Measurements from ENCODE around the gene RRP9. TPM values are rescaled to one million over a fixed set of nuclear protein-coding genes. Genes with fewer than 3 reads are reported as not detected.
A peak's percentile ranks its signal among the peaks of the same experiment; 100 is the strongest.

RRP9 gene
- polyA plus RNA-seq, 4 donors: 17.6 to 22.6 (median 19.9) TPM

DNA sequence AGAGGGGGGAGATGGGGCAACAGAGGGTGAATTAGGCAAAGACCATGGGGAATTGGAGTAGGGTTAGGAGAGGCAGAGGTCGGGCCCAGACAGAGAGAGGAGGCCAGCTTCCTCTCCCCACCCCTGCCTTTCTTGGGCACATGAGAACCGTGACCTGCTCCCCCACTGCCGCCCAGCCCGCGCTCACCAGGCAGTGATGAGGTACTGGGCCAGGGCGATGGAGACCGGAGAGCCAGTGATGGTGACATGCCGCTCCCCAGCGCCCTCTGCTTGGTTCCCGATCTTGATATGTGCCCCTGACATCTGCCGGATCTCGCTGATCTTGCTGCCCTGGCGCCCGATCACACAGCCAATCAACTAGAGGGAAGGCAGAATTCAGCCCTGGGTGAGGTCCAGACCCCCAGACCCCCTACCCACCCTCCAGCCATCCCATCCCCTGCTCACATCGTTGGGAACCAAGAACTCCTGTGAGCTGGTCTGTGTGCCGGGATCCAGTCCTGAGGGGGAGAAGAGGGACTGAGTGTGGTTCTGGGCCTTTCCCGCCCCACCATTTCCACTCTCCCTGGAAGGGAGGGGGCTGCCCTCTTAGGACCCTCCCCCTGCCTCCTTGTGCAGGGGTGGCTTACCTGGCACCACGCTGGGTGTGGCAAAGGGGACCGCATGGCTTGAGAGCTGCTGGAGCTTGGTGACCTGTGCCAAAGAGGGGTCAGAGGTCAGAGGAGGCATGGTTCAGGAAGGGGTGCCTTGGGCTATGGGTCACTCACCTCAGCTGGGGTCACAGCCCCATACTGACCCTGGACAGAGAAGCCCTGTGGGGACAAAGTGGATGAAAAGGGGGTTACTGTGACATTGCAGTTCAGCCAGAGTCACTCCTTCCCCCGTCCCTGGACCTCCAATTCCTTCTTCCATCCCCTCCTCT is 17.2 kb upstream of the RRP9 start:
- DNase-seq (ENCODE audit: low read depth in 4 of 4, low spot score in 3 of 4): no peak

DNA sequence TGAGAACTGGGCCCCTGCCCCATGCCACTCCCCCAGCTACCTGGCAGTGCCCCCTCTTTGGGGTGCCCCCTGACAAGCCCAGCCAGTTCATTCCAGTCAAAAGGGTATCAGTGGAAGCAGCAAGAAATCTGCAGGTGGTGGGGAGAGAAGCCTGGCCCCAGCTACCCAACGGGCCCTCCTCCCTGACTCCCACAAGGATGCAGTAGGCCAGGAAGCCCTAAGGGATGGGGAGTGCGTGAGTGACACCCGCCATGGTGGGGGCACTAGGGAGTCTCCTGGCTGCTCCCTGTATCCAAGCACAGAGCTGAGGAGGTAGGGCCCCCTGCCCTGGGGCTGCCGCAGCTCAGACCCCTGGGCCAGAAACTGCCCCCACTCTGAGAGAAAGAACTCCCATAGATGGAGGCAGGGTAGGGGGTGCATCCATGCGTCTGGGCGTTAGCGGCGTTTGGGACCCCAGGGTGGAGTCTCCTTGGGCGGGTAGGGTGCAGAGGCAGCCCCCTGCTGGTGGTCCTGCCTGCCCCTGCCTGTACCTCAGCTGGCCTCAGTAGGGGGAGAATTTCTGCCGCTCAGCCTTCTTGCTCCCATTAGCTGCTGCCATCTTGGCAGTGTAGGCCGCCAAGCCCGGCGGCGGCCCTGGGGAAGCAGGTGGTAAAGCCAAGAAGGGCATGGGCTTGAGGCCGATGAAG is 16.0 kb upstream of the RRP9 start:
- DNase-seq (ENCODE audit: low read depth in 4 of 4, low spot score in 3 of 4): no peak

DNA sequence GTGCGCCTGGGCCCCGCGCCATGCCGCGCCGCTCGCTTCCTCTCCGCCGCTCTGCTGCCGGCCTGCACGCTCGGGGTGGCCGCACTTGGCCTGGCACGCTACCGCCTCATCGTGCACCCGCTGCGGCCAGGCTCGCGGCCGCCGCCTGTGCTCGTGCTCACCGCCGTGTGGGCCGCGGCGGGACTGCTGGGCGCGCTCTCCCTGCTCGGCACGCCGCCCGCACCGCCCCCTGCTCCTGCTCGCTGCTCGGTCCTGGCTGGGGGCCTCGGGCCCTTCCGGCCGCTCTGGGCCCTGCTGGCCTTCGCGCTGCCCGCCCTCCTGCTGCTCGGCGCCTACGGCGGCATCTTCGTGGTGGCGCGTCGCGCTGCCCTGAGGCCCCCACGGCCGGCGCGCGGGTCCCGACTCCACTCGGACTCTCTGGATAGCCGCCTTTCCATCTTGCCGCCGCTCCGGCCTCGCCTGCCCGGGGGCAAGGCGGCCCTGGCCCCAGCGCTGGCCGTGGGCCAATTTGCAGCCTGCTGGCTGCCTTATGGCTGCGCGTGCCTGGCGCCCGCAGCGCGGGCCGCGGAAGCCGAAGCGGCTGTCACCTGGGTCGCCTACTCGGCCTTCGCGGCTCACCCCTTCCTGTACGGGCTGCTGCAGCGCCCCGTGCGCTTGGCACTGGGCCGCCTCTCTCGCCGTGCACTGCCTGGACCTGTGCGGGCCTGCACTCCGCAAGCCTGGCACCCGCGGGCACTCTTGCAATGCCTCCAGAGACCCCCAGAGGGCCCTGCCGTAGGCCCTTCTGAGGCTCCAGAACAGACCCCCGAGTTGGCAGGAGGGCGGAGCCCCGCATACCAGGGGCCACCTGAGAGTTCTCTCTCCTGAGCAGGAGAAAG is 14.4 kb upstream of the RRP9 start:
- peak in 1 of 4 donors; percentile 38 for DNase-seq (ENCODE audit: low read depth in 4 of 4, low spot score in 3 of 4)

DNA sequence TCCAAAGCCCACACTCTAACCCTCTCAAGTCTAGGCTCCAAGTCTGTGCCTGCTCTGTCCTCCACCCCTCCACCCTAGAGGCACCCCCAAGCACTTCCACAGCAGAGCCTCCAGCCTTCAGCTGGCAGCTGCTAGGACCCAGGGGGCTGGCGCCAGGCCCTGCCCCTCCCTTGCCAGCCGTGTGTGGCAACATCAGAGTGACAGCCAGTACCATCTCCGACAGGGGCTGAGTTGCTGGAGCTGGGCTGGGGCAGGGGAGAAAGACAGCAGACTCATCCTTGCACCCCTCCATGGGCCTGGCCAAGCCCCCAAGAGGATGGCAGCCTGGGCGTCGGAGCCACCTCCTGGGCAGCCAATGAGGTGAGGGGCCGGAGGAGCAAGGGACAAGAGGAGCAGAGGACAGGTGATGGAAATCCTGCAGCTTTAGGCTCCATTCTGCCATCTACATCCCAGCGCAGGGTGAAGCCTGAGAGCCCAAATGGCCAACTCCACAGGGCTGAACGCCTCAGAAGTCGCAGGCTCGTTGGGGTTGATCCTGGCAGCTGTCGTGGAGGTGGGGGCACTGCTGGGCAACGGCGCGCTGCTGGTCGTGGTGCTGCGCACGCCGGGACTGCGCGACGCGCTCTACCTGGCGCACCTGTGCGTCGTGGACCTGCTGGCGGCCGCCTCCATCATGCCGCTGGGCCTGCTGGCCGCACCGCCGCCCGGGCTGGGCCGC is 13.6 kb upstream of the RRP9 start, which contains the start of gene GPR62:
TSS of gene GPR62 (plus strand) at position 207 of the 718 bp plus-strand sequence. CDS start at position 479, 272 bp downstream.
- DNase-seq (ENCODE audit: low read depth in 4 of 4, low spot score in 3 of 4): no peak

DNA sequence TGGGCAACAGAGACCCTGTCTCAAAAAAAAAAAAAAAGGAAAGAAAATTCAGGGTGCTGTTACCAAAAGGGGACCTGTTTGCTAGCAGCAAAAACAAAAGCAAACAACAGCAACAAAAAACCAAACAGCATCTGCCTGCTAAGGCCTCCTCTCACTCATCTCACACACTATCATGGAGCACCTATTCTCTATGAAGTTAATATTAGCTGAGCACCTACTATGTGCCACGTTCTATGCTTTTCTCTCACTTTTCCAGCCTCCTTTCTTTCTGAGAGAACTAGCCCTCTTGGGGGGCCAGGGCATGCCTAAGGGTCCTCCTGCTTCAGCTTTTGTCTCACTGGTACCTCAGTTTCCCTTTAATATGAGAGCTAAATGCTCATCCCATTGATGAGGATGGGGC is 13.0 kb upstream of the RRP9 start:
- no peak for DNase-seq (ENCODE audit: low read depth in 4 of 4, low spot score in 3 of 4)

DNA sequence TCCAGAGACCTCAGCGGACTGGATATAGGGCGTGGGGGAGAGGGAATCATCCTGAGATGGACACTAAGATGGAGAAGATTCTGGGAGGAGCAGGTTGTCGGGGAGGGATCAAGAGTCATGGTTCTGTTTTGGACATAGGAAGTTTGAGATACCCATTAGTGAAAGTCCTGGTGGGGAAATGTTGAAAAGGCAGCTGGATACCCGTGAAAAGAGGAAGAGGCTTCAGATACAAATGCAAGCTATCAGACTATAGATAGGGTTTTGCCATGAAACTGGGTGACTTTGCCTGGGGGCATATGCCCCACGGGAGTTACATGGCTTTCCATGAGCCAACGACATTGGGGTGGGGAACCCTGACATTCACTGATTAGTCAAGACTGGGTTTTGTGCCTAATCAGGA is 12.4 kb upstream of the RRP9 start:
- DNase-seq (ENCODE audit: low read depth in 4 of 4, low spot score in 3 of 4): no peak

DNA sequence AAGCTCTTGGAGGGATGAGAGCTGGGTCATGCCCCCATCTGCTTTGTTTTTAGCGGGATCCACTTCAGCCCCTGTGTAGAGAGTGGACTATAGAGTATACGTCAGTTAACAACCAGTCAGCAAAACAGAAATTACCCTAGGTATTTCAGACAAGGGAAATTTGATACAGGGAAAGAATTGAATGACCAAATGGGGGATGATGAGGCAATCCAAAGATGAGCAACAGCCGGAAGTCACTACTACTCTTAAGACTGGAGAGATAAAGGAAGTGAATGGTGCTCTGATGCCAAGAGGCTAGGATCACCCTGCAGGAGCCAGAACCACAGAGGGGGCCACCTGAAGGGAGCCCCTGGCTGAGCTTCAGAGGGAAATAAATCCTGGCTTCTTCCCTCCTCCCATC is 11.7 kb upstream of the RRP9 start:
- no peak for DNase-seq (ENCODE audit: low read depth in 4 of 4, low spot score in 3 of 4)

DNA sequence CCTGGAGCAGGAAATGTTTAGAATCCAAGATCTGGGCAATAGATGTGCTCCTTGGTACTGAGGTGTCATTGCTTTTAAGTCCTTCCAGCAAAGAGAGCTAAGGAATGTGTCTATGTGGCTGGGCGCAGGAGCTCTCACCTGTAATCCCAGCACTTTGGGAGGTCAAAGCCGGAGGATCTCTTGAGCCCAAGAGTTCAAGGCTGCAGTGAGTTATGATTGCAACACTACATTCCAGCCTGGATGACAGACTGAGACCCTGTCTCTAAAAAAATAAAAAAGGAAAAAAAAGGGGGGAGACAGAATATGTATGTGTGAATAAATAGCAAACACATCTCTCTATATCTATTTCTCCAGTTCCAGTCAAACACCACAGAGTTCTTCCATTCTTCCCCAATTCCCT is 9.2 kb upstream of the RRP9 start:
- no peak for DNase-seq (ENCODE audit: low read depth in 4 of 4, low spot score in 3 of 4)

DNA sequence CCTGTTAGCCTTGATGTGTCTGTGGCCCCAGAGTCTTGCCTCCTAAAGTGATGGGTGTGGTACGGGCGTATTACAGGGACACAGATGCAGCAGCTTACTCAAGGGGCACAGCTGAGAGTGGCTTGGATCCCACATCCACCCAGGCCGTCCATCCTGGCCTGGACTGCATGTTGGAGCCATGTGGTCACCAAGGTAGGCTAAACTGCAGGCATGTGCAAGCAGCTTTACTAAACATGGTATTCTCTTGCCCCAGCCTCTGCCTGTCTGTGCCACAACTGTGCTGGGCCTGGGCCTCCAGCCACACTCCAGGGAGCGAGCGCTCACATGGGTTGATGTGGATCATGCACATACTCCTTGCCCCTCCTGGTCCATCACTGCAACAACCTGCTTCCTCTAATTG is 7.4 kb upstream of the RRP9 start:
- no peak for DNase-seq (ENCODE audit: low read depth in 4 of 4, low spot score in 3 of 4)

DNA sequence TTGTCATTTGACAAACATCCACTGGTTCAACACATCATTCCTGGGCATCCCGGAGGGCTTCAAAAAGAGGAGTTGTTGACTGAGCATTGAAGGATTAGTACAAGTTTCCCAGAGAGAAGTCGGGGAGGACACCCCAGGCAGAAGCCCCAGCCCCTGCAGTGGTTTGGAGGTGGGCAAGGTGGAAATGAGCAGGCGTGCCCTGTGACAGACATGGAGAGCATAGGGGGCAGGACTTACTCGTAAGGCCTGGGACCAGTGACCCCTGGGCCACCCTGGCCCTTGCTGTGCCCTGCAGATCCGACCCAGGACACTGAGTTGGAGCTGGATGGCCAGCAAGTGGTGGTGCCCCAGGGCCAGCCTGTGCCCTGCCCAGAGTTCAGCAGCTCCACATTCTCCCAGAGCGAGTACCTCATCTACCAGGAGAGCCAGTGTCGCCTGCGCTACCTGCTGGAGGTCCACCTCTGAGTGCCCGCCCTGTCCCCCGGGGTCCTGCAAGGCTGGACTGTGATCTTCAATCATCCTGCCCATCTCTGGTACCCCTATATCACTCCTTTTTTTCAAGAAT is 6.4 kb upstream of the RRP9 start:
- no peak for DNase-seq (ENCODE audit: low read depth in 4 of 4, low spot score in 3 of 4)

DNA sequence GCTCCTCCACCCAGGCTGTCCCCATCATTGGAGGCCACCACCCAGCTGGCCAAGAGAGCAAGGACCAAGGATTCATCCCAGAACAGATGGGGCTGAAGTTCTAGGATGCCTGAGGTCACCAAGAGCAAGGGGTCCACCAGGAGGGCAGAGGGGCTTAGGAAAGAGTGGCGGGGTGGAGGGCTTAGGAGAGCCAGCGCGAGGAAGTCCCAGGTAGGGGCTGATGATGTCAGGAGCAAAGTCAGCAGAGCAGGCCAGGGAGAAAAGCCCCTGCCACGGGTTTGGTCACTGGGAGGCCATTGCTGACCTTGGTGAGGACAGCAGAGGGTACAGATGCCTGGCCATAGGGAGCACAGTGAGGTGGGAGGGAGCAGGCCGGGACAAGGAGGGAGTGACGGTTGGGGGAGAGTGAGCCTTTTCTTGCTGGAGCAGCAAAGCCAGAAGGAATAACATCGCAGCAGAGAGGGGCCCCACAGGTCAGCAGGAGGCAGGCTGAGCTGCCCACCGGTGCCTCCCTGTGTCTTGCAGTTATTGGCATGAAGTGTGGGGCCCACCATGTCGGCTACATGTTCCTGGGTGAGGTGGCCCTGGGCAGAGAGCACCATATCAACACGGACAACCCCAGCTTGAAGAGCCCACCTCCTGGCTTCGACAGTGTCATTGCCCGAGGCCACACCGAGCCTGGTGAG is 5.7 kb upstream of the RRP9 start:
- DNase-seq (ENCODE audit: low read depth in 4 of 4, low spot score in 3 of 4): no peak

DNA sequence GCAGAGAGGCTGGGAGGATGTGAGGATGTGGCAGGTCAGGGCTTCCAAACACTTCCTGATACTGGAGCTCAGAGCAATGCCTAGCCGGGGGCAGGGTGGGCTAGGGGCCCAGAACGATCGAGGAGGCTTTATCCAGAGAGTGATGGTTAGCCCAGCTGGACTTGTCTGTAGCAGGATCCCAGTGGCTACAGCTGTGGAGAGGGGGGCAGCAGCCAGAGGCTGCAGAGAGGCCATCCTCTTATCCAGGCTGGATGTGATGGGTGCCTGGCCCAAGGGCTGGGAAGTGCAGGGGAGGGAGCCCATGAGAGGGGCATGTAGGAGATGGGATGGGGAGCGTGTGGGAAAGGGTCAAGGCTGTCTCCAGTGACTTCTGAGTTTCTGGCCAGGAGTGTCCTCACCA is 5.1 kb upstream of the RRP9 start:
- no peak for DNase-seq (ENCODE audit: low read depth in 4 of 4, low spot score in 3 of 4)

DNA sequence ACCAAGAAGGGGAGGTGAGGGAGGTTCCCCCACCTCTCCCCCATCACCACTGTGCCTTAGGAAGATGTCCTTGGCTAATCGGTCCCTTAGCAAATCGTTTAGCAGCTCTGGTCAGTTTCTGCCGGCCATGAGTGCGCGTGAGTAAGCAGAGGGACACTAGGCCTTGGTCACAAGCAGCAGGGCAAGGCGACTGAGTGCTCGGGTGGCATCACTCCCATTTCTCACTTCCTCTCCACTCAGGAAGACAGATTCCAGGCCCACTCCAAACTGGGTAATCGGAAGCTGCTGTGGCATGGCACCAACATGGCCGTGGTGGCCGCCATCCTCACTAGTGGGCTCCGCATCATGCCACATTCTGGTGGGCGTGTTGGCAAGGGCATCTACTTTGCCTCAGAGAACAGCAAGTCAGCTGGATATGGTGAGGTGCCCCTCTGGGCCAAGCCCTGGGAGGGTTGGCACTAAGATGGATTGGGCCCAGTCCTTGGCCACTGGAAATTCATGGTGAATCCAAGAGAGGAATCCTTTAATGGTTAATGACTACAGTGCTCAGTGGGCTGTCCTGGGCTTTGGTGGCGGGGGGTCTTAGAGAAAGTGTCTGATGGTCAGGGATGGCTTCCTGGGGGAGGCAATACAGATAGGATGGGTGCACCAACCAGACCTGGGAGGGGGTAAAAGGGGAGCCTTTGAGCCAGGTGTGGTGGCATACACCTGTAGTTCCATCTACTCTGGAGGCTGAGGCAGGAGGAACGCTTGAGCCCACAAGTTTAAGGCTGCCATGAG is 4.4 kb upstream of the RRP9 start:
- DNase-seq (ENCODE audit: low read depth in 4 of 4, low spot score in 3 of 4): no peak

DNA sequence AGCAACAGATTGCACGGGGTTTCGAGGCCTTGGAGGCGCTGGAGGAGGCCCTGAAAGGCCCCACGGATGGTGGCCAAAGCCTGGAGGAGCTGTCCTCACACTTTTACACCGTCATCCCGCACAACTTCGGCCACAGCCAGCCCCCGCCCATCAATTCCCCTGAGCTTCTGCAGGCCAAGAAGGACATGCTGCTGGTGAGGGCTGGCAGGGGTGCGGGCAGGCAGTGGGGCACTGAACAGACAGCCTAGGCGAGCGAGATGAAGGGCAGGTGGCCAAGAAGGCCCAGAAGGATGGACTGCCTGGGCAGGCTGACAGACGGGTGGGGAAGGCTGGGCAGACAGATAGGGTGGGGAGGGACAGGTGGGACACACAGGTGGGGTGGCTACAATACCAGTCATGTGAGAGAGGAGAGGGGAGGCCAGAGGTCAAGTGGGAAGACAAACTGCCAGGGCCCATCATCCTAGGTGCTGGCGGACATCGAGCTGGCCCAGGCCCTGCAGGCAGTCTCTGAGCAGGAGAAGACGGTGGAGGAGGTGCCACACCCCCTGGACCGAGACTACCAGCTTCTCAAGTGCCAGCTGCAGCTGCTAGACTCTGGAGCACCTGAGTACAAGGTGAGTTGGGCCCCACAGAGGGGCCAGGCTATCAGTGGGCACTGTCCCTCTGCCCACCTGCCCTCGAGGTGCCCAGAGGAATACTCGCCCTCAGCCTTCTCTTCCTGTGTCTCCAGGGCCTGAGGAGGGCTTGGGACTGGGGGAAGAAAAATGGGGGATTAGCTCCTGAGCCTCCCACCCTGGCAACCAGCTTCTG is 3.5 kb upstream of the RRP9 start:
- no peak for DNase-seq (ENCODE audit: low read depth in 4 of 4, low spot score in 3 of 4)

DNA sequence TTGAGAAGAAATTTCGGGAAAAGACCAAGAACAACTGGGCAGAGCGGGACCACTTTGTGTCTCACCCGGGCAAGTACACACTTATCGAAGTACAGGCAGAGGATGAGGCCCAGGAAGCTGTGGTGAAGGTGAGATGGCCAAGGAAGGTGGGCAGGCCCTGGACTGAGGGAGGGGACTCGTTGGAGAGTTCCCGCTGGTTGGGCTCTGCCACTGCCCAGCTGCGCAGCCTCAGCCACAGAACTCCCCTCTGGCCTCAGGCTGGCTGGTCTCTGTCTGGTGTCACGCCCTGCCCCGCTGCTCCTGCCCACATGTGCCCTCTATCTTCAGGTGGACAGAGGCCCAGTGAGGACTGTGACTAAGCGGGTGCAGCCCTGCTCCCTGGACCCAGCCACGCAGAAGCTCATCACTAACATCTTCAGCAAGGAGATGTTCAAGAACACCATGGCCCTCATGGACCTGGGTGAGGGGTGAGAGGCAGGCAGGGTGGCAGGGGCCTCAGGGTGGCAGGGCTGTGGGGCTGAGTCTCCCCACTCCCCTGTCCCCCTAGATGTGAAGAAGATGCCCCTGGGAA is 2.8 kb upstream of the RRP9 start:
- no peak for DNase-seq (ENCODE audit: low read depth in 4 of 4, low spot score in 3 of 4)

DNA sequence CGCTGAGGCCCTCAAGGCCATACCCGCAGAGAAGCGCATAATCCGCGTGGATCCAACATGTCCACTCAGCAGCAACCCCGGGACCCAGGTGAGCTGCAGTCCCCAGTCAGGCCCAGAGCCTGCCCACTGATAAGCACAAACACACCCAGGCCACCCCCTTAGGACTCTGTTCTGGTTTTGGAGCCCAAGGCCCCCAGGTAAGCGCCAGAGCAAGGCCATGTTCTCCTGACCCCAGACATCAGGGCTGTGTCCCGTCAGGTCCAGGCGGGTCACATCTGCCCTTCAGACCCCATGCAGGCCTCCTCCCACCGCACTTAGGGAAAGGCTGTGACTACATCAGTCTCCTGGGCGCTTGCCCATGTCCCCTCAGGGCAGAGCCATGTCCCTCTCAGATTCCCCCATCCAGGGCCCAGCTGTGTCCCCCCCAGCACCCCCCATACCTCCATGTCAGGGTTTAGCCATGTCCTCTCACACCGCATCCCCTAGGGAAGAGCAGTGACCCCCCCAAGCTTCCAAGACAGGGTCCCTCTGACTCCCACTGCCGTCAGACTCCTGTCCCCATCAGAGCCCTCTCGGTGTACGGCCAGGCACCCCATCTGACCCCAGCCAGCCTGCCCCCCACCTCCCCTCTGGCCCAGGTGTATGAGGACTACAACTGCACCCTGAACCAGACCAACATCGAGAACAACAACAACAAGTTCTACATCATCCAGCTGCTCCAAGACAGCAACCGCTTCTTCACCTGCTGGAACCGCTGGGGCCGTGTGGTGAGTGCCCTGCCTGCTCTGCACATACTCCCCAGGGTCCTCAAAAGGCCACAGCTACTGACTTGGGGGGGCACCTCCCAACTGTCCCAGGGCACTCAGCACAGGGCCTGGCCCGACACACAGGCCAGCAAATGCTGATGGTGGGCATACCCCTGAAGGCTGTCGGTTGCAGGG is 2.0 kb upstream of the RRP9 start:
- no peak for DNase-seq (ENCODE audit: low read depth in 4 of 4, low spot score in 3 of 4)
